Cardiac fibroblast (primary cell): ENCODE results near the gene DTD1.

Source experiments
- DNase-seq, 2 donors: peaks; one replicate each; pipeline versions ENCODE4 v3.0.0 to v3.0.0-alpha.2; 2010; ENCODE audit warnings: low read depth in 2 of 2
- H3K4me3 ChIP-seq, 2 donors: replicated peaks in 1 of 2; 1 replicate in 1 of 2; 2 replicates in 1 of 2; pipeline ENCODE4 v1.5.1; 2011; ENCODE audit warnings: low read depth in 2 of 2, low read length in 2 of 2, mild to moderate bottlenecking in 2 of 2, moderate library complexity in 1 of 2
- TF ChIP-seq, protein P1 (sequence below): IDR thresholded peaks from one replicate; pipeline ENCODE4 v1.5.1; 2011; ENCODE audit warnings: low read depth, mild to moderate bottlenecking, low read length, inconsistent platforms

DTD1 gene

GRCh38 chr20:18773566-18773965 is 185.7 kb downstream of the DTD1 start:
- DNase-seq: no peak
- no peak overlapping the region for H3K4me3 ChIP-seq
- TF ChIP-seq, protein P1, sequence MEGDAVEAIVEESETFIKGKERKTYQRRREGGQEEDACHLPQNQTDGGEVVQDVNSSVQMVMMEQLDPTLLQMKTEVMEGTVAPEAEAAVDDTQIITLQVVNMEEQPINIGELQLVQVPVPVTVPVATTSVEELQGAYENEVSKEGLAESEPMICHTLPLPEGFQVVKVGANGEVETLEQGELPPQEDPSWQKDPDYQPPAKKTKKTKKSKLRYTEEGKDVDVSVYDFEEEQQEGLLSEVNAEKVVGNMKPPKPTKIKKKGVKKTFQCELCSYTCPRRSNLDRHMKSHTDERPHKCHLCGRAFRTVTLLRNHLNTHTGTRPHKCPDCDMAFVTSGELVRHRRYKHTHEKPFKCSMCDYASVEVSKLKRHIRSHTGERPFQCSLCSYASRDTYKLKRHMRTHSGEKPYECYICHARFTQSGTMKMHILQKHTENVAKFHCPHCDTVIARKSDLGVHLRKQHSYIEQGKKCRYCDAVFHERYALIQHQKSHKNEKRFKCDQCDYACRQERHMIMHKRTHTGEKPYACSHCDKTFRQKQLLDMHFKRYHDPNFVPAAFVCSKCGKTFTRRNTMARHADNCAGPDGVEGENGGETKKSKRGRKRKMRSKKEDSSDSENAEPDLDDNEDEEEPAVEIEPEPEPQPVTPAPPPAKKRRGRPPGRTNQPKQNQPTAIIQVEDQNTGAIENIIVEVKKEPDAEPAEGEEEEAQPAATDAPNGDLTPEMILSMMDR: no peak

GRCh38 chr20:18774207-18774606 is 186.4 kb downstream of the DTD1 start:
- TF ChIP-seq, protein P1: no peak
- H3K4me3 ChIP-seq: no peak overlapping the region
- no peak for DNase-seq

- TF ChIP-seq, protein P1: no peak
- DNase-seq: no peak
- H3K4me3 ChIP-seq: no peak overlapping the region
These were observed 187.8 kb downstream of the DTD1 start for GRCh38 chr20:18775633-18776032.

GRCh38 chr20:18778690-18779392 is 191.0 kb downstream of the DTD1 start:
- H3K4me3 ChIP-seq: no peak overlapping the region
- DNase-seq: no peak
- TF ChIP-seq, protein P1: no peak

- TF ChIP-seq, protein P1: no peak
- H3K4me3 ChIP-seq: no peak overlapping the region
- DNase-seq: no peak
These were observed 192.7 kb downstream of the DTD1 start for GRCh38 chr20:18780385-18781130.

- TF ChIP-seq, protein P1: no peak
- DNase-seq: no peak
- H3K4me3 ChIP-seq: no peak overlapping the region
These were observed 193.7 kb downstream of the DTD1 start for GRCh38 chr20:18781509-18781908.
